ENCODE results near the gene TUBGCP6.

The TUBGCP6 gene

DNA sequence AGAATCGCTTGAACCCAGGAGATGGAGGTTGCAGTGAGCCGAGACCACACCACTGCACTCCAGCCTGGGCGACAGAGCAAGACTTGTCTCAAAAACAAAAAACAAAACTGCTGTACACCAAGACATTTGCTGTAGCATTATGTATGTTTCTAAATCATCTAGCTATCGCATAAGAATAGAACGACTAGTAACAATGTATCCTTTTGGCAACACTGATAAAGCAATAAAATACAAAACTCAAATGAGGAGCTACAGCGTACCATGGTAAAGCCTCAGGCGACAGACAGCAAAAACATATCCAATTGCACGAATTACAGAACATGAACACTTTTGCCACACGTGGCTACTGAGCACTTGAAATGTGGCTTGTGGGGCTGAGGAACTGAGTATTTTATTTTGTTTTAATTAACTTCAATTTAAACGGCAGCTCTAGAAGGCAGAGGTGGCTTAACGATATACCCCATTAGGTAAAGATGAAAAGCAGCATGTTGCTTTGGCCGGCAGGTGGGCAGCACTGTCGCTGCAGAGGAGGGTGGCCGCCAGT lies 2.3 kb downstream of the TUBGCP6 start:
- CTCF ChIA-PET = interaction anchor here (0.6 to 1.4 kb wide), 6 partner anchors 10 to 255 kb away, joined by 3 to 9 read pairs (median 4); no protein-coding TSS in a partner anchor
- no peak for DNase-seq (ENCODE audit: extremely low spot score)
- TF ChIP-seq TARDBP (IDR thresholded peaks at IDR 0.05) (no peak), FOXA1 (IDR thresholded peaks at IDR 0.05) (no peak), ARNT (IDR thresholded peaks at IDR 0.05) (no peak), LEF1 (IDR thresholded peaks at IDR 0.05; ENCODE audit: borderline replicate concordance) (no peak), BHLHE40 (IDR thresholded peaks at IDR 0.05; ENCODE audit: borderline replicate concordance) (no peak), SUZ12 (IDR thresholded peaks at IDR 0.05) (no peak), FOXM1 (IDR thresholded peaks at IDR 0.05; ENCODE audit: borderline replicate concordance) (no peak), L3MBTL2 (conservative IDR thresholded peaks at IDR 0.05) (peak; percentile 32; the same call in 1 of the 2 replicates), PKNOX1 (IDR thresholded peaks at IDR 0.05) (0 out of 2 replicates have a peak, but pooled peaks have one; percentile 29), ZNF384 (IDR thresholded peaks at IDR 0.05) (no peak), NFRKB (IDR thresholded peaks at IDR 0.05) (no peak)
- POLR2A ChIA-PET = interaction anchor here (0.6 to 0.7 kb wide), 2 partner anchors 9 to 19 kb away, joined by 3 to 4 read pairs; partner anchors contain the start of gene MAPK12

DNA sequence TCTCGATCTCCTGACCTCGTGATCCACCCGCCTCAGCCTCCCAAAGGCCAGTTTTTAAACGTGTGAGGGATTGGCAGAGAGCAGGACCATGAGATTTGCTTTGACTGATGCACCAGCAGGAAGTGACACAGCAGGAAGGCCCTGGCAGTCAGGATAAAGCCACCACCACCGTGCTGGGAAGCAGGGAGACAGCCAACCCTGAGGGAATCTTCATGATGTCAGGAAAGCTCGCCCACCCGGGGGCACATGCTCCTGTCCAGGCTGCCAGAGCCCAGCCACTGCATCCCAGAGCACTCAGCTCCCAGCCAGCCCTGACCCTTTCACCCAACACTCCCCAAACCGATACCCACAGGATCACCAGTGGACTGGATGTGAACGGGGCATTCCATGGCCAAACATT lies 6.1 kb downstream of the TUBGCP6 start:
- TF ChIP-seq FOXA1 (IDR thresholded peaks at IDR 0.05) (no peak), ARNT (IDR thresholded peaks at IDR 0.05) (no peak), NFRKB (IDR thresholded peaks at IDR 0.05) (no peak), HDGF (IDR thresholded peaks at IDR 0.05; ENCODE audit: borderline replicate concordance) (no peak)
- CTCF ChIA-PET = no interaction called here
- POLR2A ChIA-PET = no interaction called here
- no peak for DNase-seq (ENCODE audit: extremely low spot score)

- CTCF ChIA-PET = interaction anchor here (1.4 kb wide), 1 partner anchor 13 kb away, joined by 3 read pairs; no protein-coding TSS in a partner anchor
- DNase-seq (ENCODE audit: extremely low spot score) = no peak
- POLR2A ChIA-PET = no interaction called here
- TF ChIP-seq HDGF (IDR thresholded peaks at IDR 0.05; ENCODE audit: borderline replicate concordance) (no peak), FOXM1 (IDR thresholded peaks at IDR 0.05; ENCODE audit: borderline replicate concordance) (no peak), SP1 (IDR thresholded peaks at IDR 0.05) (no peak), CTBP1 (IDR thresholded peaks at IDR 0.05; ENCODE audit: borderline replicate concordance) (no peak), SUZ12 (IDR thresholded peaks at IDR 0.05) (no peak)
Observed at GRCh38 chr22:50236731-50237409, 8.0 kb downstream of the TUBGCP6 start.

GRCh38 chr22:50233223-50233622 lies 11.6 kb downstream of the TUBGCP6 start:
- CTCF ChIA-PET = interaction anchor here (0.6 to 1.0 kb wide), 2 partner anchors 109 to 315 kb away, joined by 3 to 6 read pairs; partner anchors contain the start of gene ALG12
- no peak for DNase-seq (ENCODE audit: extremely low spot score)
- POLR2A ChIA-PET = interaction anchor here (0.5 kb wide), 1 partner anchor 337 kb away, joined by 3 read pairs; no protein-coding TSS in a partner anchor
- TF ChIP-seq TARDBP (IDR thresholded peaks at IDR 0.05) = no peak
- no peak for TF ChIP-seq CTBP1 (IDR thresholded peaks at IDR 0.05; ENCODE audit: borderline replicate concordance)
- TF ChIP-seq SUZ12 (IDR thresholded peaks at IDR 0.05) = no peak
- no peak for TF ChIP-seq PKNOX1 (IDR thresholded peaks at IDR 0.05)
- TF ChIP-seq FOXA1 (IDR thresholded peaks at IDR 0.05) = no peak
- TF ChIP-seq BHLHE40 (IDR thresholded peaks at IDR 0.05; ENCODE audit: borderline replicate concordance) = no peak
- TF ChIP-seq FOXK2 (IDR thresholded peaks at IDR 0.05) = no peak
- no peak for TF ChIP-seq LEF1 (IDR thresholded peaks at IDR 0.05; ENCODE audit: borderline replicate concordance)

- CTCF ChIA-PET = interaction anchor here (0.6 to 1.0 kb wide), 3 partner anchors 71 to 315 kb away, joined by 3 to 6 read pairs (median 6); partner anchors contain the start of gene ALG12
- TF ChIP-seq PKNOX1 (IDR thresholded peaks at IDR 0.05) (no peak), CTBP1 (IDR thresholded peaks at IDR 0.05; ENCODE audit: borderline replicate concordance) (no peak), L3MBTL2 (conservative IDR thresholded peaks at IDR 0.05) (no peak), SP1 (IDR thresholded peaks at IDR 0.05) (no peak), SUZ12 (IDR thresholded peaks at IDR 0.05) (no peak), TARDBP (IDR thresholded peaks at IDR 0.05) (no peak), ARNT (IDR thresholded peaks at IDR 0.05) (no peak), LEF1 (IDR thresholded peaks at IDR 0.05; ENCODE audit: borderline replicate concordance) (no peak), FOXK2 (IDR thresholded peaks at IDR 0.05) (no peak), FOXM1 (IDR thresholded peaks at IDR 0.05; ENCODE audit: borderline replicate concordance) (no peak), HDGF (IDR thresholded peaks at IDR 0.05; ENCODE audit: borderline replicate concordance) (no peak), FOXA1 (IDR thresholded peaks at IDR 0.05) (no peak), ZNF384 (IDR thresholded peaks at IDR 0.05) (no peak), BHLHE40 (IDR thresholded peaks at IDR 0.05; ENCODE audit: borderline replicate concordance) (no peak), NFRKB (IDR thresholded peaks at IDR 0.05) (no peak), ELF4 (IDR thresholded peaks at IDR 0.05) (no peak)
- POLR2A ChIA-PET = interaction anchor here (0.5 kb wide), 1 partner anchor 336 kb away, joined by 3 read pairs; no protein-coding TSS in a partner anchor
- DNase-seq (ENCODE audit: extremely low spot score) = no peak
Observed at GRCh38 chr22:50232481-50233151, 12.2 kb downstream of the TUBGCP6 start.

GRCh38 chr22:50229370-50229769 lies 15.5 kb downstream of the TUBGCP6 start:
- ChIA-PET CTCF (interaction anchor here (0.6 kb wide), 1 partner anchor 23 kb away, joined by 3 read pairs; no protein-coding TSS in a partner anchor), POLR2A (no interaction called here)
- TF ChIP-seq FOXM1 (IDR thresholded peaks at IDR 0.05; ENCODE audit: borderline replicate concordance) (no peak), LEF1 (IDR thresholded peaks at IDR 0.05; ENCODE audit: borderline replicate concordance) (no peak), SP1 (IDR thresholded peaks at IDR 0.05) (no peak), ARNT (IDR thresholded peaks at IDR 0.05) (no peak), PKNOX1 (IDR thresholded peaks at IDR 0.05) (no peak), FOXK2 (IDR thresholded peaks at IDR 0.05) (no peak), ZNF384 (IDR thresholded peaks at IDR 0.05) (no peak), FOXA1 (IDR thresholded peaks at IDR 0.05) (no peak), ELF4 (IDR thresholded peaks at IDR 0.05) (no peak), TARDBP (IDR thresholded peaks at IDR 0.05) (no peak), L3MBTL2 (conservative IDR thresholded peaks at IDR 0.05) (no peak), SUZ12 (IDR thresholded peaks at IDR 0.05) (no peak), NFRKB (IDR thresholded peaks at IDR 0.05) (no peak), CTBP1 (IDR thresholded peaks at IDR 0.05; ENCODE audit: borderline replicate concordance) (no peak), BHLHE40 (IDR thresholded peaks at IDR 0.05; ENCODE audit: borderline replicate concordance) (no peak), HDGF (IDR thresholded peaks at IDR 0.05; ENCODE audit: borderline replicate concordance) (no peak)
- DNase-seq (ENCODE audit: extremely low spot score) = no peak
